UCSD-AML1 (cell line): ENCODE measurements around the gene CA5A.

Source experiments
- DNase-seq: peaks from one replicate; lab custom pipeline; 2025; ENCODE audit not compliant: unreplicated experiment; lab: John Stamatoyannopoulos, UW

The CA5A gene

DNA sequence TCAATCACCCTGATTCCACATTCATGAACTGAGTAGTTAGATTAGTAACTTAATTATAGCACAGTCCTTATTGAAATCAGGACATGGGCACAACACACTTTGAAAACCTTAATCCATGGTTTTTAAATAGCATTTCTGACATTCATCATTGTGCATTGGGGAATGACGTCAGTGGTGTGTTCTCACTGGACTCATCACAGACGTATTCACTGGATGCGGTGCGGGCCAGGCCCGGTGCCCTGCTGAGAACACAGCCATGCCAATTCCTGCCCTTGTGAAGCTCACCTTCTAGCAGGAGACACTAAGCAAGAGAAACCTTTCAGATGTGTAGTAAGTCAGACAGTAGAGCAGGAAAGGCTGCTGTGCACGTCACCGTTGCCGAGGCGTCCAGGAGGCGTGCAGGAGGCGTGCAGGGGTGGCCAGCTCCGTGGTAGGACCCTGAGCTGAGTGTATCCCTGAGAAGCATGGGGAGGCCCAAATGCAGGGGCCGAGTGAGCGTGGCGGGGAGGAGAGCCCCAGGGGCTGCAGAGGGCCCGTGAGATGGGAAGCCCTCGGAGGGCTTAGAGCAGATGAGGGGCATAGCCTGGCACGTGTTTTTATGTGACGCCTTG lies 27.8 kb upstream of the CA5A start:
- no peak for DNase-seq

GRCh38 chr16:87963400-87963799 lies 27.1 kb upstream of the CA5A start:
- peak; percentile 45 for DNase-seq

GRCh38 chr16:87961623-87962022 lies 25.3 kb upstream of the CA5A start:
- DNase-seq: no peak

DNA sequence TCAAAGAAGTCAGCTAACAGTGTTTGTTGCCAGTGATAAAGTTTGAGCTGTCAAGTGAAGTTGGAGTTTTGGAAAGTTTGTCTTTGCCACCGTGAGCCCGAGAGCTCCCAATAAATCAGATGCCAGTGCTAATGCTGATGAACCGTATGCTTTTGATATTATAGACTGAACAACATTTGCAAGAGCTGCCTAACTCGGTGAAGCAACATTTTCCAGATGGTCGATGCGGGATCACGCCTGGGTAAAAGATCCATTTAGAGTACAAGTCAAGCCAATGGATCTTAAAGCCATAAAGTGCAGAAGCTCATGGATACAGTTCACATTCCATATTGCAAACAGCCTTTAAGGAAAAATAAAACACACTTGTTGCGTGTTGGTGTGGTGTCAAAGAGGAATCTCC lies 24.5 kb upstream of the CA5A start:
- DNase-seq: no peak

GRCh38 chr16:87960296-87960695 lies 24.0 kb upstream of the CA5A start:
- no peak for DNase-seq

DNA sequence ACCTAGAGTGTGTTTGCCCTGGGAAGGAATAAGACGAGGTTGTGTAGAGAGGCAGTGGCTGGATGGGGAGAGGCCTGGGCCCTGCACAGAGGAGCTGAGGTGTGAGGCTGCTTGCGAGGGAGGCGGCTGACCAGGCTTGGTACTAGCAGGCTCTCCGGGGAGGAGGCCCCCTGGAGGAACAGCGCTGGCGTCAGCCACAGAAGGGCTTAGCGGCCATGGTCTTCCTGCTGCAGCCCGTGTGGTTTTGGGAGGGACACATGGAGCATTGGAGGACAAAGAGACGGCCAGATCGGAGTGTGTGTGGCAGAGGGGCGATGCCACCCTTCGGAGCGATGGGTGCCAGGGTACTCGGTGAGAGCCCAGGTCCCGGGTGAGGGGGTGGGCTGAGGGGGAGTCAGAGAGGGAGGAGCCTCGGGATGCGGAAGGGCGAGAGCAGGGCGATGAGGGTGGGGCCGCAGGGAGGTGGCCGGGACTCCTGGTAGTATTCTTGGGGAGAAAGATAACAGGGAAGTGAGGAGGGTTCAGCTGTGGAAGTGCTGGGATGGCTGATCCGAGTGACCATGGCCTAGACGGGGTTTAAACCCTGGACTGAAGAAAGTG lies 23.2 kb upstream of the CA5A start:
- DNase-seq: peak; percentile 27

GRCh38 chr16:87958632-87959031 lies 22.3 kb upstream of the CA5A start:
- no peak for DNase-seq

- no peak for DNase-seq
These were observed 21.2 kb upstream of the CA5A start for GRCh38 chr16:87957296-87958094.

DNA sequence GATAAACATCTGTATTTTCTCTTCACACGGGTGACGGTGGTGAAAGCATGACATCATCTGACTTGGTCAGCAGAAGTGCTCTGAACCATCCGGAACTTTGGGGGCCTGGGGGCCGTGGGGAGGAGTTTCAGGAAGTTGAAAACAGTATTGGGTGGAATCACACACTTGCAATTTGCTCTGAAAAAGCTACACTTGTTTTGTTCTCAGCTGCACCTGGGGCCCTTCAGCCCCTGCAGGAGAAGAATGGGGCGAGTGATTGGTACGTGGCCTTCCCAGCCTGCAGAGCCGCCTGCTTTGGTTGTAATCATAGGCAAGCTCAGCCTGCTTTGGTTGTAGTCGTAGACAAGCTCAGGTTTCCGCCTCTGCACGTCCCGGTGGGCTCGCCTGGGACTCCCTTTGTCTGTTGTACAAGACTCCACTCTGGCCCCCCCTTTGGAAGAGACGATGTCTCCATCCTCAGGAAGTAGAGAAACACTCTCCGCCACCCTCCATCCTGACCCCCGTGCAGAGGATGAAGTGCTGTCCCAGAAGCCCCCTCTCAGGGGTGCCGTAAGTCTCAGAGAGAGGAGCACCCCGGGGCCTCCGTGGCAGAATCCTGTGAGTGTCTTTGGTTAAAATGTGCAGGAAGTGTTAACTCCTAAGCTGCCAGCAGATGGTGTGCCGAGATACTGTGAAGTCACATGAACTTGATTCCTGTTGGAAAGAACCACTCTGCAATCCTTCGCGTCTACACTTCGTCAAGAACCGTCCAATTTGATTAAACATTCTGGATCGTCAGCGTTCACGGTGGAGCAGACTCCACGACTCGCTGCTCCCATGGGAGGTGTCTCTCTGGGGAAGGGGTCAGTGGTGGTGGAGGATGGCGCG lies 20.3 kb upstream of the CA5A start:
- peak; percentile 50 for DNase-seq

- no peak for DNase-seq
These were observed 19.7 kb upstream of the CA5A start for GRCh38 chr16:87956098-87956364.

DNA sequence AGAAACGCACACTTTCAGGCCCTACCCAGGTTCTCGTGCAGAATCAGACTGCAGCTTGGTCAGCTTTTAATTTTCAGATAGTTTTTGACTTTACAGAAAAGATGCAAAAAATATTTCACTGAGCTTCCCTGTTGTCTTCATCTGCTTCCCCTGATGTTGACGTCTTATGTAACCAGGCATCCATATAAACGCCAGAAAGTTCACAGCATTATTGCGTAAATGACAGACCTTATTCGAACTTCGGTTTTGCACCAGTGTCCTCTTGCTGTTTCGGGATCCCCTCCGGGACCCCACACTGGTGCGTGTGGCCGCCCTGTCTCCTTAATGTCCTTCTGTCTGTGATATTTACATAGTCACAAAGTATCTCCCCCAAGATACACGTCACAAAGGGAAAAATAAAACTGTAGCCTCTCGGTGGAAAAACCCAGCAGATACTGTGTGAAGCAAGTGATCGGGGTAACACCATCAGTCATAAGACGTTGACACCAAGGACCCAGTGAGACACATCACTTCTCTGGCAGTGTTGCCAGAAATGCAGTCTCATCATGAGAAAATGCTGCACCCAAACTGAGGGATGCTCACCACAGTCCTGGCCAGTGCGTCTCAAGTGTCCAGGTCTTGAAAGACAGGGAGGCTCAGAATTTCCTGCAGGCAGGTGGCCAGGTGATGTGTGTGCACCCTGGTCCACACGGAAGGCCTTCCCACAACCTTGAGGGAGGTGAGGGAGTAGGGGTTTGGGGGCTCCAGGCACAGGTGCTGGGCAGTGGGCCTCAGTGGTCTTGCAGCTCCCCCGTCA lies 19.2 kb upstream of the CA5A start:
- no peak for DNase-seq

DNA sequence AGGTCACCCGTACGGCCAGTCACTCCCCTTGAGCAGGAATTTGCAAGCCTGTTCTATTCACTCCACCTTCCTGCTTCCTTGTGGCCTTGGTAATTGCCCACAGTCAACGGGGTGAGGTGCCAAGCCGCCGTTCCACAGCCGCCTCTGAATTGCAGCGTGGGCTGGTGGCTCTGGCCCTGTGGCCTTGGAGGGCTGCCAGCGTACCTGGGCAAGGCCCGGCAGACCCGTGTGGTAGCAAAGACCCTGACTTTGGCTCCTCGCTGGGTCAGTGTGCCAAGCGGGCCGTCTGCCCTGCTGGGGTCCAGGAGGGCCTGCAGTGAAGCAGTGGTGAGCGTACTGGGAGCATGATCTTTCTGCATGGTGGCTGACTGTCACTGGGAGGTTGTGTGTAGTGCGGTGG lies 18.5 kb upstream of the CA5A start:
- DNase-seq: no peak

- no peak for DNase-seq
These were observed 18.0 kb upstream of the CA5A start for GRCh38 chr16:87954361-87954760.

DNA sequence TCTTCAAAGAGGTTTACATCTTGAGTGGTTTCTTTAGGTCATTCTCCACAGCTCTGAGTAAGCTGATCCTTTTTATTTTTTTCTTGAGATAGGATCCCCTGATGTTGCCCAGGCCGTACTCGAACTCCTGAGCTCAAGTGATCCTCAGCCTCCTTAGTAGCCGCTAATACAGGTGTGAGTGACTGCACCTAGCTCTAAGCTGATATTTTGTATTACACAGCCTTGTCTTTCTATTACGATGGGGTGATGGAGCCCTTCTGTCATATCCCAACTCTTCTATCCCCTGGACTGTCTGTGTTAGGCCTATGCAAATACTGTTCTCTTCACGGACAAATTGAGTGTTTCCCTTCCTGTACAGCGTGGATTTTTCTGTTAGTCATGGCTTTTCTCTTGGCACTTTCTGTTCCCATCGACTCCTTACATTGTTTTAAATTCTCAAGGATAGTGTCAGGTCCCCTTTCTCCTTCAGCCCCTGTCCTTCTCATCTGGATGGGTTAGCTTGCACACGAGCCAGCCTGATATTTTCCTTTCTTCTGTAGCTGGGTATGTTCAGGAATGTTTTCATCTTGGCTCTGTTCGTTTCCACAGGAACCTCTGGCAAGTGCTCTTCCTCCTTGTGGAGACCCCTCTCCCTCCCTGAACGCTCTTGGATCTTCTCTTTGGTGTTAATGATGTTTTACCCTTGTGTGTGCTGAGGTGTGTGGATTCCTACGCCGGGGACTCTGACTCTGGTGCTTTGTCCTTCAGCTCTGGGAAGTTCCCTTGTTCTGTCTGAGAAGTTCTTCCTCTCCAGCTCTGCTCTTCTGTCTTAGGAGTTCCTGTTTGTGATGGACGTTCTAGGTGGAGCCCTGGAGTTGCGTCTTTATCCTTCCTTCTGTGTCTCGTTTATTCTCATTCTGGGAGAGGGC lies 17.2 kb upstream of the CA5A start:
- no peak for DNase-seq

DNA sequence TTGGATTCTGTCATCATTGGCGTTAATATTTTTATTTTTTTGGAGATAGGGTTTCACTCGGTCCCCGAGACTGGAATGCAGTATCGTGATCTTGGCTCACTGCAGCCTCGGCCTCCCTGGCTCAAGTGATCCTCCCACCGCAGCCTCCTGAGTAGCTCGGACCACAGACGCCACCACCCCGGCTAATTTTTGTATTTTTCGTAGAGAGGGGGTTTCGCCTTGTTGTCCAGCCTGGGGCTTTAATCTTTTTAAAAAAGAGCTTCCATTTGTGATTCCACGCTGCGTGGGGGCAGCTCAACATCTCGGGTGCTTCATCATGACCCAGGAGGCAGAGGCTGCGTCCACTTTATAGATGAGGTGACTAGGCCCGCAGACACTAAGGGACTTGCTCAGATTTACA lies 16.4 kb upstream of the CA5A start:
- DNase-seq: no peak

DNA sequence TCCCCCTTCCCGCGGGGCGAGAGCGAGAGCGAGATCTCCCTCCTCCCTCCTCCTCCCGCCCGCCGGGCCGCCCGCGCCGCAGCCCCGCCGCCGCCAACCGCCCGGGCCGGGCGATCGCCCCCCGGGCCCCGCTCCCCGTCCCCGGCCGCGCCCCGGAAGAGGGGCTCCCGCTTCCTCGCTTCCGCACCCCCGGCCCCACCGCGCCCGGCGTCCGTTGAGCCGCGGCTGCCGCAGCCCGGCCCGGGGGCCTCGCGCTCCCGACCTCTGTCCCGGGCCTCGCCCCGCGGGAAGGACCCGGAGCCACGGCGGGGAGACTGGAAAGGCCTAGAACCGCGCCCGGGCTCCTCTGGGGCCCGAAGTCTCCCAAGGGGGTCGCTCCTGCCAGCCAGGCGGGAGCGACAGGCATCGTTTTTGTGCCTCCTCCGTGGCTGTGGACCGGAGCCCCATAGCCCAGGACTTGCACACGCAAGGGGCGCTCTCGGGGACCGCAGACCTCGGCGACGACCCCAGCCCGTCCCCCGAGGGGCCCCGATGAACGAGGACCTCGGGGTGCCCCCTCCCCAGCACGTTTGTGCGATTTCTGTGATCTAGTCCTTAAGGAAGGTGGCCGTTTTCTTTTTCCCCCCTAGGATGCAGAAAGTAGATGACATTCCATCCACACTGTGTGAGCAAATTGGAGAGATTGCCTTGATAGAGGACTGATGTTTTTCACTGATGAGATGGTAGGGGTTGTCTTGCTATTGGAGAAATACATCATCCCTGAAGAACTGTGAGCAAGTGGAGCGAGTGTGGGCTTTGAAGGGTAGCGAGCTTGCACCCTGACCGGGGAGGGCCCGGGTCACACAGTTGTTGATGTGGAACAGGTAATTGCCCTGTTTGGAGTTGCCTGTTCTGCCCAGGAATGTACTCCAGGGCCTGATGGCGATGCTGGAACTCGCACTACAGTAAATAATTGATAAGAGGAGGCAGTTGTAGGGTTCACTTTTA lies 15.5 kb upstream of the CA5A start:
- no peak for DNase-seq

GRCh38 chr16:87950765-87951551 lies 14.6 kb upstream of the CA5A start, which contains the start of gene BANP:
Gene BANP, plus strand, starts transcription at chr16:87951434. Its CDS starts 23,682 bp downstream, at chr16:87975116.
- peak; percentile 98 for DNase-seq
